DND-41 (cell line): ENCODE data around the gene PIK3CB.

Experiments
- ATAC-seq: fragments of 200-7000 bp; cut with Tn5 transposase; 3 replicates; pipeline ENCODE4 v1.9.1; 2021; ENCODE audit warnings: low read depth; ENCODE audit not compliant: insufficient read depth
- DNase-seq: peaks from one replicate; pipeline ENCODE4 v3.0.0-alpha.2; 2020
- H2AFZ ChIP-seq: 2 replicates; pipeline ENCODE4 v1.6.0; 2012; ENCODE audit warnings: low read depth, low read length
- H3K27ac ChIP-seq: 2 replicates; pipeline ENCODE4 v1.5.1; 2012; ENCODE audit warnings: low read length, inconsistent platforms
- H3K27me3 ChIP-seq: fragments of 200-600 bp; sonication (generic); 2 replicates; pipeline ENCODE4 v1.6.0; 2012; ENCODE audit warnings: low read length, mild to moderate bottlenecking, inconsistent platforms; ENCODE audit not compliant: insufficient read depth, poor library complexity
- H3K36me3 ChIP-seq: 2 replicates; pipeline ENCODE4 v1.5.1; 2012; ENCODE audit warnings: low read length, inconsistent platforms; ENCODE audit not compliant: insufficient read depth
- H3K4me1 ChIP-seq: 2 replicates; pipeline ENCODE4 v1.5.1; 2012; ENCODE audit warnings: mild to moderate bottlenecking, low read length; ENCODE audit not compliant: insufficient read depth
- H3K4me2 ChIP-seq: 2 replicates; pipeline ENCODE4 v1.6.0; 2012; ENCODE audit warnings: mild to moderate bottlenecking, moderate library complexity, low read length, inconsistent platforms; ENCODE audit not compliant: insufficient read depth
- H3K4me3 ChIP-seq, 2 experiments: fragments of 200-600 bp in 1 of 2; shearing (Covaris generic) in 1 of 2; 2 replicates each; pipeline ENCODE4 v1.5.1; 2012 to 2016; ENCODE audit warnings: inconsistent platforms in 2 of 2, low read length in 2 of 2, mild to moderate bottlenecking in 2 of 2, low read depth in 1 of 2, moderate library complexity in 1 of 2
- H3K79me2 ChIP-seq: 2 replicates; pipeline ENCODE4 v1.6.0; 2012; ENCODE audit warnings: low read length, inconsistent platforms; ENCODE audit not compliant: insufficient read depth
- H3K9ac ChIP-seq: 2 replicates; pipeline ENCODE4 v1.6.0; 2012; ENCODE audit warnings: low read depth, mild to moderate bottlenecking, inconsistent platforms, low read length, moderate library complexity
- H3K9me3 ChIP-seq: 2 replicates; pipeline ENCODE4 v1.5.1; 2012; ENCODE audit warnings: low read length, moderate library complexity, mild to moderate bottlenecking, inconsistent platforms; ENCODE audit not compliant: insufficient read depth, severe bottlenecking
- H4K20me1 ChIP-seq: 2 replicates; pipeline ENCODE4 v1.6.0; 2012; ENCODE audit warnings: low read length; ENCODE audit not compliant: insufficient read depth
- EZH2 ChIP-seq: IDR thresholded peaks from 3 replicates; pipeline ENCODE4 v1.6.1; 2012; ENCODE audit warnings: borderline replicate concordance, low read depth, mild to moderate bottlenecking, moderate library complexity, low read length, inconsistent platforms; ENCODE audit not compliant: severe bottlenecking
- TF ChIP-seq, protein P1 (sequence below): IDR thresholded peaks from 2 replicates; pipeline ENCODE4 v1.5.1; 2012; ENCODE audit warnings: borderline replicate concordance, low read length, moderate library complexity, mild to moderate bottlenecking; ENCODE audit not compliant: poor library complexity, severe bottlenecking; ENCODE audit errors: extremely low read depth

PIK3CB gene

DNA sequence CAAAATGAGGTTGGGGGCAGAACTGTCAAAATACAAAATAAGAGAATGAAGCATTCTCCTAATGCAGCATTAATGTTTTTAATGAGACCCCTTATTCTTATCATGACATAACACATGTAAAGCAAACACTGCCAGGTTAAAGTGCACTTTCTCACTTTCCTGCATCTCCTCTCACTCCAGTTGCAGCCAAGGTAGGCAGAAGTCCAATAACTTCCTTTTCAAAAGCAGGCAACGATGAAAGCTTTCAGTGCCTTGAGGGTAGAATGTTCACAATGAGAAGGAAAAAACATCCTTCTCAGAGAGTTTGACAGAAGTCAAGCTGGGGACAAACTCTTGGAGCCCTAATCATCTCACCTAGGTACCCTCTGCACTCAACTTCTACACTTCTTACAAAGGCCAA is 166.6 kb downstream of the PIK3CB start:
- Histone ChIP-seq H3K4me1 (no peaks in the 10 kb centered on the region), H3K9ac (no peak overlapping the region), H4K20me1 (no peaks in the 10 kb centered on the region), H2AFZ (no peak overlapping the region), H3K79me2 (no peaks in the 10 kb centered on the region), H3K27ac (no peak overlapping the region), H3K4me2 (no peak overlapping the region), H3K27me3 (no peaks in the 10 kb centered on the region), H3K9me3 (no peaks in the 10 kb centered on the region), H3K36me3 (peaks cover 34% of the 10 kb centered on the region), H3K4me3 (no peak overlapping the region)
- no peak for ATAC-seq
- TF ChIP-seq, protein P1, sequence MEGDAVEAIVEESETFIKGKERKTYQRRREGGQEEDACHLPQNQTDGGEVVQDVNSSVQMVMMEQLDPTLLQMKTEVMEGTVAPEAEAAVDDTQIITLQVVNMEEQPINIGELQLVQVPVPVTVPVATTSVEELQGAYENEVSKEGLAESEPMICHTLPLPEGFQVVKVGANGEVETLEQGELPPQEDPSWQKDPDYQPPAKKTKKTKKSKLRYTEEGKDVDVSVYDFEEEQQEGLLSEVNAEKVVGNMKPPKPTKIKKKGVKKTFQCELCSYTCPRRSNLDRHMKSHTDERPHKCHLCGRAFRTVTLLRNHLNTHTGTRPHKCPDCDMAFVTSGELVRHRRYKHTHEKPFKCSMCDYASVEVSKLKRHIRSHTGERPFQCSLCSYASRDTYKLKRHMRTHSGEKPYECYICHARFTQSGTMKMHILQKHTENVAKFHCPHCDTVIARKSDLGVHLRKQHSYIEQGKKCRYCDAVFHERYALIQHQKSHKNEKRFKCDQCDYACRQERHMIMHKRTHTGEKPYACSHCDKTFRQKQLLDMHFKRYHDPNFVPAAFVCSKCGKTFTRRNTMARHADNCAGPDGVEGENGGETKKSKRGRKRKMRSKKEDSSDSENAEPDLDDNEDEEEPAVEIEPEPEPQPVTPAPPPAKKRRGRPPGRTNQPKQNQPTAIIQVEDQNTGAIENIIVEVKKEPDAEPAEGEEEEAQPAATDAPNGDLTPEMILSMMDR = no peak
- TF ChIP-seq EZH2 = no peak
- no peak for DNase-seq

DNA sequence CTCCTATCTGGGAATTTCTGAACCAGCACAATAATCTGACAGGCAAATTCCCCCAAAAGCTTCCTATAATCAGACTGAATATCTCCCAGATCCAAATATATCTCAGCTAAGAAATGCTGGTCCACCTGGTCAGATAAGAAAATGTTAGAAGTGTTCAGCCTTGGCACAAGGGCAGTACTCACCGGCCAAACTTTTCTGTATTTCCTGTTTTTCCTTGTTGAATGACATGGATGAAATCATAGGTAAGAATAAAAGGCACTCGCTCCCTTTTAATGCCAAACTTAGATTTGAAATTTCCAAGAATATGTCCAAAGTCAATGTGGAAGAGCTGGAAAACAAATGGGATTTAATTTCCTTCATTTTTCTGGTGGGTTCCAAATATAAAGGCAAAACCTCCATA is 177.2 kb downstream of the PIK3CB start:
- no peak overlapping the region for H3K9ac ChIP-seq
- TF ChIP-seq, protein P1 = no peak
- TF ChIP-seq EZH2 = no peak
- H3K36me3 ChIP-seq = peaks cover 41% of the 10 kb centered on the region
- H3K4me1 ChIP-seq = no peaks in the 10 kb centered on the region
- H3K9me3 ChIP-seq = no peaks in the 10 kb centered on the region
- H2AFZ ChIP-seq = no peak overlapping the region
- H3K79me2 ChIP-seq = no peaks in the 10 kb centered on the region
- H4K20me1 ChIP-seq = no peaks in the 10 kb centered on the region
- ATAC-seq (no peak), DNase-seq (no peak)
- H3K27ac ChIP-seq = no peak overlapping the region
- no peak overlapping the region for H3K4me3 ChIP-seq
- H3K27me3 ChIP-seq = no peaks in the 10 kb centered on the region
- H3K4me2 ChIP-seq = no peak overlapping the region

DNA sequence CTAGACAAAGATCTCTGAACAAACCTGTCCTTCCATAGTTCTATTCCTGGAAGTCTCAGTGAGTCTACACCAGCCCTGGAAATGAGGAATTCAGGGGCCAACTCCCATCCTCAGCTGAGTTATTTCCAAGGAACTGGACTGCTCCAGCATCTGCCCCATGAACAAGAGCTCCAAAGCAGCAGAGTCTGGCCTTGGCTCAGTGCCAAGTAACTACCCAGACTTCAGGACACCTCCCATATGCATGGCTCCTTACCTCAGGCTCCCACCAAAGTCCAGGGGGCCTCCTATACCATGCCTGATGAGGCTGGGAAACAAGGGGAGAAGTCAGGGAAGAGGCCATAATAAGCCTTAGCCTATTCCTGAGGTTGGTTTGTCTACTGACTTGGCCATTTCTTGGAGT is 181.2 kb downstream of the PIK3CB start:
- no peak overlapping the region for H3K9ac ChIP-seq
- H3K36me3 ChIP-seq = peaks cover 60% of the 10 kb centered on the region
- H3K4me2 ChIP-seq = no peak overlapping the region
- no peaks in the 10 kb centered on the region for H3K4me1 ChIP-seq
- ATAC-seq = no peak
- H3K27me3 ChIP-seq = no peaks in the 10 kb centered on the region
- no peak for TF ChIP-seq EZH2
- TF ChIP-seq, protein P1 = no peak
- no peak for DNase-seq
- H3K9me3 ChIP-seq = peaks cover 10% of the 10 kb centered on the region
- H4K20me1 ChIP-seq = no peaks in the 10 kb centered on the region
- no peak overlapping the region for H3K27ac ChIP-seq
- H3K4me3 ChIP-seq = no peak overlapping the region
- no peaks in the 10 kb centered on the region for H3K79me2 ChIP-seq
- H2AFZ ChIP-seq = no peak overlapping the region

DNA sequence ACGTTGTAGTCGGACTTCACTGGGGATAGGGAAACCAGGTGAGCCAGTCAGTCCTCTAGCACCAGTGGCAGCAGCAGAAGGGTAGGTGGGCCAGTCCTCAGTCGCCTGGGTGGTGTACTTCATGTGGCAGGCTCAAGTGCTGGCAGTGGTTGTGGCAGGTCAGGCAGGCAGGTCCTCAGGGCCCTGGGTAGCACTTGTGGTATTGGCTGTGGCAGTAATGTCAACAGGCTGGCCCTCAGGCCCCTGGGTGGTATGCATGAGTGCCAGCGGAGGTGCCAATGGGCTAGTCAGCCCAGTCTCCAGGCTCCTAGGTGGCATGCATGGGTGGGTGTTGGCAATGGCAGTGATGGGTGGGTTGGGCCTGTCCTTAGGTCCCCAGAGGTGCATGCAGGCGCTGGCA is 185.6 kb downstream of the PIK3CB start:
- H3K27me3 ChIP-seq = no peaks in the 10 kb centered on the region
- TF ChIP-seq, protein P1 = no peak
- no peak for TF ChIP-seq EZH2
- no peak overlapping the region for H2AFZ ChIP-seq
- H3K27ac ChIP-seq = no peak overlapping the region
- H3K79me2 ChIP-seq = no peaks in the 10 kb centered on the region
- H4K20me1 ChIP-seq = no peaks in the 10 kb centered on the region
- H3K4me3 ChIP-seq = no peak overlapping the region
- ATAC-seq = no peak
- H3K36me3 ChIP-seq = peaks cover 35% of the 10 kb centered on the region
- peaks cover 16% of the 10 kb centered on the region for H3K9me3 ChIP-seq
- H3K4me2 ChIP-seq = no peak overlapping the region
- no peaks in the 10 kb centered on the region for H3K4me1 ChIP-seq
- DNase-seq = no peak
- H3K9ac ChIP-seq = no peak overlapping the region
